Endothelial cell of umbilical vein (primary cell): Measurements from ENCODE around the gene CCL1. TPM values are rescaled to one million over a fixed set of nuclear protein-coding genes. Genes with fewer than 3 reads are reported as not detected.

ENCODE experiments used
- BruUV-seq: library from RNA; stranded (reverse); fragments of 400-500 nt; replicated peaks from 2 replicates; lab custom pipeline; 2021; lab: Mats Ljungman, UMichigan
- CTCF ChIA-PET: fragments of 300-600, 350-600 bp; sonication (Branson Sonifier 250); formaldehyde crosslinking; loops from one replicate; lab custom pipeline; 2021; ENCODE audit warnings: antibody characterized with exemption, inconsistent platforms; lab: Charles Lee
- POLR2A ChIA-PET: fragments of 300-600, 350-600 bp; sonication (Branson Sonifier 250); formaldehyde crosslinking; loops from one replicate; lab custom pipeline; 2021; ENCODE audit warnings: antibody characterized with exemption, inconsistent platforms; lab: Charles Lee
- DNase-seq: peaks from one replicate; pipeline ENCODE4 v3.0.0-alpha.2; 2011; ENCODE audit warnings: low read depth, low spot score
- FAIRE-seq: peaks from 2 replicates; lab custom pipeline; 2011; peaks lifted over from hg19 to GRCh38; lab: Jason Lieb, UNC
- H2AFZ ChIP-seq: 2 replicates; pipeline ENCODE4 v1.6.0; 2012; ENCODE audit warnings: low read depth, low read length, control low read depth, inconsistent platforms
- H3K27ac ChIP-seq: 2 replicates; pipeline ENCODE4 v1.5.1; 2011; ENCODE audit warnings: low read depth, mild to moderate bottlenecking, control low read depth, low read length, moderate library complexity; ENCODE audit not compliant: insufficient read depth
- H3K27me3 ChIP-seq, 2 experiments: 2 replicates each; pipeline versions ENCODE4 v1.6.0 to v1.6.1; 2011; ENCODE audit warnings: low read length in 2 of 2, mixed read lengths in 1 of 2; ENCODE audit not compliant: control insufficient read depth in 2 of 2, insufficient read depth in 2 of 2
- H3K36me3 ChIP-seq, 2 experiments: 2 replicates in 1 of 2; 3 replicates in 1 of 2; pipeline ENCODE4 v1.5.1; 2011; ENCODE audit warnings: low read length in 2 of 2, mild to moderate bottlenecking in 1 of 2, moderate library complexity in 1 of 2; ENCODE audit not compliant: control insufficient read depth in 2 of 2, insufficient read depth in 2 of 2; ENCODE audit errors: extremely low read depth in 1 of 2
- H3K4me1 ChIP-seq: 3 replicates; pipeline ENCODE4 v1.5.1; 2011; ENCODE audit warnings: mild to moderate bottlenecking, low read length; ENCODE audit not compliant: control insufficient read depth, insufficient read depth; ENCODE audit errors: extremely low read depth
- H3K4me2 ChIP-seq: 2 replicates; pipeline ENCODE4 v1.6.1; 2011; ENCODE audit warnings: low read length, control low read depth, mixed read lengths; ENCODE audit not compliant: insufficient read depth
- H3K4me3 ChIP-seq, 3 experiments: fragments of 200-600 bp in 1 of 3; sonication (generic), shearing (Covaris generic) in 1 of 3; replicated peaks in 1 of 3; 2 replicates each; pipeline ENCODE4 v1.5.1; 2011 to 2016; ENCODE audit warnings: control low read depth in 3 of 3, low read length in 3 of 3, mild to moderate bottlenecking in 2 of 3, inconsistent platforms in 1 of 3, low read depth in 1 of 3, moderate library complexity in 1 of 3; ENCODE audit not compliant: insufficient read depth in 1 of 3
- H3K79me2 ChIP-seq: 2 replicates; pipeline ENCODE4 v1.6.0; 2012; ENCODE audit warnings: low read length, inconsistent platforms; ENCODE audit not compliant: control insufficient read depth, insufficient read depth
- H3K9ac ChIP-seq: replicated peaks from 2 replicates; pipeline ENCODE3; 2011; ENCODE audit warnings: low read length, control low read depth; ENCODE audit not compliant: insufficient read depth; ENCODE audit errors: extremely low read depth
- H3K9me1 ChIP-seq: replicated peaks from 3 replicates; pipeline ENCODE4 v1.6.0; 2011; ENCODE audit warnings: mild to moderate bottlenecking, low read length; ENCODE audit not compliant: control insufficient read depth, insufficient read depth; ENCODE audit errors: extremely low read depth
- H3K9me3 ChIP-seq: replicated peaks from 2 replicates; pipeline ENCODE4 v1.5.1; 2012; ENCODE audit warnings: low read length, inconsistent platforms; ENCODE audit not compliant: control insufficient read depth, insufficient read depth
- H4K20me1 ChIP-seq: replicated peaks from 2 replicates; pipeline ENCODE3; 2011; ENCODE audit warnings: mild to moderate bottlenecking, low read length; ENCODE audit not compliant: control insufficient read depth, insufficient read depth; ENCODE audit errors: extremely low read depth
- CTCF ChIP-seq, 2 donors: IDR thresholded peaks; 1 replicate in 1 of 2; 2 replicates in 1 of 2; pipeline ENCODE4 v1.5.1; 2011; ENCODE audit warnings: low read length in 2 of 2, mild to moderate bottlenecking in 2 of 2, moderate library complexity in 2 of 2, control low read depth in 1 of 2, inconsistent platforms in 1 of 2, low read depth in 1 of 2; ENCODE audit not compliant: insufficient read depth in 1 of 2; ENCODE audit errors: extremely low read depth in 1 of 2
- EZH2 ChIP-seq: IDR thresholded peaks from 2 replicates; pipeline ENCODE4 v1.6.1; 2012; ENCODE audit warnings: borderline replicate concordance, low read depth, mild to moderate bottlenecking, moderate library complexity, low read length, inconsistent platforms; ENCODE audit not compliant: severe bottlenecking
- FOS ChIP-seq: IDR thresholded peaks from 2 replicates; pipeline ENCODE4 v1.6.1; 2011; ENCODE audit warnings: mild to moderate bottlenecking, low read length, moderate library complexity, borderline replicate concordance; ENCODE audit not compliant: insufficient read depth
- GATA2 ChIP-seq: IDR thresholded peaks from 2 replicates; pipeline ENCODE4 v1.7.0; 2011; ENCODE audit warnings: low read depth, mild to moderate bottlenecking, moderate library complexity, mixed read lengths, low read length; ENCODE audit not compliant: insufficient read length, insufficient read depth
- JUN ChIP-seq: IDR thresholded peaks from 2 replicates; pipeline ENCODE4 v1.6.1; 2011; ENCODE audit warnings: borderline replicate concordance, low read depth; ENCODE audit not compliant: insufficient read length, insufficient read depth
- MAX ChIP-seq: IDR thresholded peaks from 2 replicates; pipeline ENCODE4 v1.6.1; 2011; ENCODE audit not compliant: insufficient read depth, insufficient read length
- MYC ChIP-seq: IDR thresholded peaks from one replicate; pipeline ENCODE4 v1.6.1; 2011; ENCODE audit warnings: mild to moderate bottlenecking, low read depth, low read length
- POLR2AphosphoS5 ChIP-seq: IDR thresholded peaks from 2 replicates; pipeline ENCODE4 v1.6.1; 2012; ENCODE audit warnings: low read depth, mild to moderate bottlenecking, control low read depth, low read length, moderate library complexity; ENCODE audit not compliant: insufficient read depth
- dilution Hi-C: fragments of 300-500 bp; cut with MboI; formaldehyde crosslinking; loops from one replicate; pipeline ENCODE4 v1.15.0; 2019; ENCODE audit warnings: low sequenced_read_pairs; ENCODE audit not compliant: extremely low pct_ligation_motif_present
- intact Hi-C: fragments of 100-400 bp; cut with micrococcal nuclease; formaldehyde crosslinking; loops from one replicate; pipeline ENCODE4 v1.10.0; 2022
- polyA plus RNA-seq, 4 experiments: library from polyadenylated mRNA; depleted of rRNA in 3 of 4; stranded (reverse) in 3 of 4; unstranded in 1 of 4; fragments of >200 nt; gene quantifications; 2 replicates each; pipeline versions ENCODE4 v1.2.1 to v1.2.3, GENCODE V29; 2011 to 2012; ENCODE audit warnings: missing spikeins in 1 of 4
- total RNA-seq: library from RNA; stranded (reverse); gene quantifications from 2 replicates; pipeline ENCODE4 v1.2.3, GENCODE V29; 2021

The CCL1 gene
- total and polyA plus RNA-seq, 2 donors (not counting 3 experiments of a cell fraction or from before 2014, with no cell fraction given) = not detected

- ChIA-PET CTCF (interaction anchor here (0.6 to 1.5 kb wide), 3 partner anchors 8 to 14 kb away, joined by 3 read pairs; partner anchors contain the start of gene CCL13), POLR2A (no interaction called here)
- Histone ChIP-seq H3K36me3 (no peaks in the 10 kb centered on the region), H3K27me3 (peaks cover 3 to 5% of the 10 kb centered on the region in 2 experiments), H2AFZ (no peak overlapping the region), H3K4me3 (no peak overlapping the region), H3K79me2 (no peaks in the 10 kb centered on the region), H3K4me2 (no peak overlapping the region), H3K9me3 (no peaks in the 10 kb centered on the region), H4K20me1 (no peaks in the 10 kb centered on the region), H3K27ac (no peak overlapping the region), H3K4me1 (no peaks in the 10 kb centered on the region), H3K9ac (no peak overlapping the region), H3K9me1 (no peaks in the 10 kb centered on the region)
- BruUV-seq = no TSS peak
- TF ChIP-seq MAX (no peak), FOS (no peak), CTCF (IDR thresholded peaks at IDR 0.05; ENCODE audit: extremely low read depth in 1 of 2, insufficient read depth in 1 of 2, low read depth in 1 of 2, low read length in 2 of 2) (no peak), GATA2 (no peak), EZH2 (no peak), JUN (no peak), MYC (no peak), POLR2AphosphoS5 (no peak)
- intact Hi-C loops (no loop called here), dilution Hi-C loops (no loop called here)
- FAIRE-seq = no peak
- DNase-seq = no peak
Measured at GRCh38 chr17:34347063-34347462, 16.0 kb downstream of the CCL1 start.
